Neuron (in vitro differentiated cells): ENCODE results near the gene ELOVL7.
"Not testable (repeated sequence)": the region's sequence is repeated elsewhere in the genome, so short reads cannot be mapped to it uniquely, and the experiment has no call there.

ENCODE experiments used
- H2AFZ ChIP-seq: one replicate; pipeline ENCODE4 v1.6.1; 2013; ENCODE audit warnings: low read depth, mild to moderate bottlenecking, inconsistent platforms, low read length, moderate library complexity
- H3K27me3 ChIP-seq: one replicate; pipeline ENCODE4 v1.6.1; 2013; ENCODE audit warnings: low read length; ENCODE audit not compliant: insufficient read depth
- H3K36me3 ChIP-seq: one replicate; pipeline ENCODE4 v1.6.1; 2013; ENCODE audit warnings: low read length; ENCODE audit not compliant: insufficient read depth
- H3K4me1 ChIP-seq: one replicate; pipeline ENCODE4 v1.6.1; 2013; ENCODE audit warnings: low read length; ENCODE audit not compliant: insufficient read depth
- H3K4me3 ChIP-seq: 2 replicates; pipeline ENCODE4 v1.5.1; 2013; ENCODE audit warnings: mild to moderate bottlenecking, low read length, moderate library complexity
- H3K9me3 ChIP-seq: one replicate; pipeline ENCODE4 v1.6.1; 2013; ENCODE audit warnings: low read length

The ELOVL7 gene

GRCh38 chr5:60712950-60713349 lies 131.1 kb downstream of the ELOVL7 start:
- no peak overlapping the region for H3K4me3 ChIP-seq
- H3K4me1 ChIP-seq: no peaks in the 10 kb centered on the region
- H3K36me3 ChIP-seq: no peaks in the 10 kb centered on the region
- no peaks in the 10 kb centered on the region for H3K9me3 ChIP-seq
- no peak overlapping the region for H2AFZ ChIP-seq
- H3K27me3 ChIP-seq: no peaks in the 10 kb centered on the region

GRCh38 chr5:60711892-60712291 lies 132.2 kb downstream of the ELOVL7 start:
- not testable (repeated sequence) for H3K9me3 ChIP-seq, H3K4me3 ChIP-seq, H3K4me1 ChIP-seq, H3K36me3 ChIP-seq, H3K27me3 ChIP-seq, H2AFZ ChIP-seq

GRCh38 chr5:60710362-60710761 lies 133.7 kb downstream of the ELOVL7 start:
- H2AFZ ChIP-seq: no peak overlapping the region
- no peaks in the 10 kb centered on the region for H3K27me3 ChIP-seq
- H3K36me3 ChIP-seq: no peaks in the 10 kb centered on the region
- no peaks in the 10 kb centered on the region for H3K9me3 ChIP-seq
- H3K4me3 ChIP-seq: no peak overlapping the region
- H3K4me1 ChIP-seq: no peaks in the 10 kb centered on the region

DNA sequence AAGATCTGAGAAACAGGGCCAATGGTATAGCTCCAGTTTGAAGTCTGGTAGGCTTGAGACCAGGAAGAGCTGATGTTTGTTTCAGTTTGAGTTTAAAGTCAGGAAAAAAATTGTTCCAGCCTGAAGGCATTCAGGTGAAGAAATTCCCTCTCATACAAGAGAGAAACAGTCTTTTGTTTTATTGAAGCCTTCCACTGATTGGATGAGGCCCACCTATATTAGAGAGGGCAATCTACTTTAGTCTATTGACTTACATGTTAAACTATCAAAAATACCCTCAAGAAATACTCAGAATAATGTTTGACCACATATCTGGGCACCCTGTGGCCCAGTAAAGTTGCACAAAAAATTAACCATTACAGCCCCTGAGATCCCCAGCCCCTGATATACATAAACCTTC lies 138.9 kb downstream of the ELOVL7 start:
- Histone ChIP-seq H3K4me1 (peaks cover 5% of the 10 kb centered on the region), H3K9me3 (no peaks in the 10 kb centered on the region), H3K36me3 (no peaks in the 10 kb centered on the region), H3K27me3 (no peaks in the 10 kb centered on the region), H3K4me3 (no peak overlapping the region), H2AFZ (no peak overlapping the region)

GRCh38 chr5:60703944-60704343 lies 140.1 kb downstream of the ELOVL7 start:
- no peak overlapping the region for H3K4me3 ChIP-seq
- H3K36me3 ChIP-seq: no peaks in the 10 kb centered on the region
- H3K27me3 ChIP-seq: no peaks in the 10 kb centered on the region
- H3K4me1 ChIP-seq: peaks cover 5% of the 10 kb centered on the region
- no peak overlapping the region for H2AFZ ChIP-seq
- H3K9me3 ChIP-seq: no peaks in the 10 kb centered on the region
